GM10266 (cell line): ENCODE measurements around the gene TMEM150C.

ENCODE experiments used
- DNase-seq: peaks from one replicate; pipeline ENCODE4 v3.0.0; 2012; ENCODE audit errors: extremely low spot score
- TF ChIP-seq, protein P1 (sequence below): IDR thresholded peaks from 2 replicates; pipeline ENCODE4 v1.5.1; 2012; ENCODE audit warnings: mild to moderate bottlenecking, low read depth; ENCODE audit not compliant: control insufficient read depth, insufficient read depth; ENCODE audit errors: missing control alignments

TMEM150C gene

DNA sequence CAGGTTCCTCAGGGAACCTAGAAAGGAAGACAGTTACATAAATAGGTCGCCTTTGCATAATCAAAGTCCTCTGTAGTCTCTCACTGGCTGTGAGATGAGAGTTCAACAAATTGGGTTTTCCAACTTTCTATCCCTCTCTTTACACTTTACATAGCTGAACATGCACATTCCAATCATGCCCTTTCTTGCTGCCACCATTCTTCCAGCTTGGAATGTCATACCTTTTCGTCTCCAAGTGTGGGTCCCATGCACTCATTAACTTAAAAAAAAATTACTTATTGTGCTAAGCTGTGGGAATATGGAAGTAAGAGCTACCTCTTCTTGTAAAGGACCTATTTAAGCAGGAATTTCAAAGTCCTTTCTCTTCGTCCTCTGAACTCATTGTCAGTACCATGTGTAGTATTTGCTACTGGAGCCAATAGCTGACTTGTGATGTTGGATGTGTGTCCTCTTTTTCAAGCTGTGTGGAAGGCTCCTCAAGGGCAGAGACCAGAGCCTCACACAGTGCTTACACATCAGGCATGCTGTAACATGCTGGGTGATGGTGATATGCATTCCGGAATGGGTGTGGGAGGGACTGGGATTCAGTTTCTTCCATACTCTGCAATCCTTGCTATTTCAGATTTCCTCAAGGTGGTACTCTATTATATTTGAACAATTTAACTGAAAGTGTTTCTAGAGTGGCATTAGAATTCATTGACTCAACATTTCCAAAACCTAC lies 124.3 kb downstream of the TMEM150C start:
- TF ChIP-seq, protein P1, sequence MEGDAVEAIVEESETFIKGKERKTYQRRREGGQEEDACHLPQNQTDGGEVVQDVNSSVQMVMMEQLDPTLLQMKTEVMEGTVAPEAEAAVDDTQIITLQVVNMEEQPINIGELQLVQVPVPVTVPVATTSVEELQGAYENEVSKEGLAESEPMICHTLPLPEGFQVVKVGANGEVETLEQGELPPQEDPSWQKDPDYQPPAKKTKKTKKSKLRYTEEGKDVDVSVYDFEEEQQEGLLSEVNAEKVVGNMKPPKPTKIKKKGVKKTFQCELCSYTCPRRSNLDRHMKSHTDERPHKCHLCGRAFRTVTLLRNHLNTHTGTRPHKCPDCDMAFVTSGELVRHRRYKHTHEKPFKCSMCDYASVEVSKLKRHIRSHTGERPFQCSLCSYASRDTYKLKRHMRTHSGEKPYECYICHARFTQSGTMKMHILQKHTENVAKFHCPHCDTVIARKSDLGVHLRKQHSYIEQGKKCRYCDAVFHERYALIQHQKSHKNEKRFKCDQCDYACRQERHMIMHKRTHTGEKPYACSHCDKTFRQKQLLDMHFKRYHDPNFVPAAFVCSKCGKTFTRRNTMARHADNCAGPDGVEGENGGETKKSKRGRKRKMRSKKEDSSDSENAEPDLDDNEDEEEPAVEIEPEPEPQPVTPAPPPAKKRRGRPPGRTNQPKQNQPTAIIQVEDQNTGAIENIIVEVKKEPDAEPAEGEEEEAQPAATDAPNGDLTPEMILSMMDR, result no peak
- DNase-seq, result no peak

DNA sequence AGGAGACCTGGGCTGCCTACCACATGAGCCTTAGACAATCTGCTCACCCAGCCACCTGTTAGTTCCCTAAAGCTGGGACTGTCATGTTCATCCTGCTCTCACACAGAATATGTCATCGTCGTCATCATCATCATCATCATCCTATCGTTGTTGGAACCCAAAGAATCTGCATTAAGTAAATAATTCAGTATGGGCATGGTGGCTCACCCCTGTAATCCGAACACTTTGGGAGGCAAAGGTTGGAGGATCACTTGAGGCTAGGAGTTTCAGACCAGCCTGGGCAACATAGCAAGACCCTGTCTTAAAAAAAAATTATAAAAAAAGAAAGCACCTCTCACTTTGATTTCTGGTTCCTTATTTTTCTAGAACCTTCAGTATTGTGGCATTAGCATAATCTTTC lies 125.0 kb downstream of the TMEM150C start:
- TF ChIP-seq, protein P1, result no peak
- DNase-seq, result no peak

DNA sequence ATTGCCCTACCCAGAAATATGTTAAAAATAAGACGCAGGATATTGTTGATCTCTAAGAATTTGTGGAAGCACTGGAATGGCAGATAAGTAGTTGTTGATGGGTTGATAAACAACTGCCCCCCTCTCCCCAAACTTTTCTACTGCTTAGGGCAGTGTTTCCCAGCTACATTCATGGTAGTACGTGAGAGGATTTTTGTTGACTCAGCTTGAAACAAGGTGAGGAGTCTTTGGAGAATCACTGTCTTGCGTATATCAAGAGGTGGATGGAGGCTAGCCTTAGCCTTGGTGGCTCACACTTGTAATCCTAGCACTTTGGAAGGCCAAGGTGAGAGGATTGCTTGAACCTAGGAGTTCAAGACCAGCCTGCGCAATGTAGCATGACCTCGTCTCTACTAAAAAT lies 125.7 kb downstream of the TMEM150C start:
- no peak for DNase-seq
- TF ChIP-seq, protein P1, result no peak

DNA sequence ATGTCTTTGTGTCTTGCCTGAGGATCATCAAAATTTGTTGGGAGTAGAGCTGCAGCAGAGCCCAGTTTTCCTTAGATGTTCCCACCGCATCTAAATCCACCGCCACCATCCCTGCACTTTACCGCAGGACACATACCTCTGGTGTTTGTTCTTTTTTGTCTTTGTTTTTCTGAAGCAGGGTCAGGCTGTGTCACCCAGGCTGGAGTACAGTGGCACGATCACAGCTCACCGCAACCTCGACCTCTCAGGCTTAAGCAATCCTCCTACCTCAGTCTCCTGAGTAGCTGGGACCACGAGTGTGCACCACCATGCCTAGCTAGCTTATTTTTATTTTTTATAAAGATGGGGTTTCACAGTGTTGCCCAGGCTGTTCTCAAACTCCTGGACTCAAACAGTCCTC lies 126.8 kb downstream of the TMEM150C start:
- TF ChIP-seq, protein P1, result no peak
- no peak for DNase-seq

DNA sequence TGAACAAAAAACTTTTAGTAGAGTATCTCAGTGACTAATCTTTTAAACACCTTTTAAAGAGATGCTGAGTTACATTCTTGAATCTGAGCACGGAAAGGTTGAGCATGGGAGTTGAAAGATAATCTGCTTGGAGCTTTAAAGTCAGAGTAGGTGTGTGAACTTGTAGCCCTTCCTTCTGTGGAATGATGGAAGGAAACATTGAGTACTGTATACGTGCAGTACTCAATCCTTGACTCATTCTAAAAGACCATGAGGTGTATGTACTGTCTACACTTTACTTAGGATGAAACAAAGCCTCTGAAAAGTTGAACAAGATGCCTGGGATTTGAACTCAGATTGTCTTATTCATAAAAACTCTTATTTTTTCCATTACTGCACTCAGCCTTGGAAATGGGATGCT lies 128.0 kb downstream of the TMEM150C start:
- TF ChIP-seq, protein P1, result no peak
- no peak for DNase-seq
